Stimulated activated CD4-positive, alpha-beta T cell treated with anti-CD3 and anti-CD28 coated beads, TNF-alpha, amount 100 ng/mL, for 4 hours (primary cell): ENCODE measurements around the gene CYTH3.

Source experiments
- DNase-seq, 3 experiments: peaks; one replicate each; pipeline ENCODE4 v3.0.0-alpha.2; 2020; ENCODE audit warnings: low read depth in 3 of 3

Gene CYTH3

DNA sequence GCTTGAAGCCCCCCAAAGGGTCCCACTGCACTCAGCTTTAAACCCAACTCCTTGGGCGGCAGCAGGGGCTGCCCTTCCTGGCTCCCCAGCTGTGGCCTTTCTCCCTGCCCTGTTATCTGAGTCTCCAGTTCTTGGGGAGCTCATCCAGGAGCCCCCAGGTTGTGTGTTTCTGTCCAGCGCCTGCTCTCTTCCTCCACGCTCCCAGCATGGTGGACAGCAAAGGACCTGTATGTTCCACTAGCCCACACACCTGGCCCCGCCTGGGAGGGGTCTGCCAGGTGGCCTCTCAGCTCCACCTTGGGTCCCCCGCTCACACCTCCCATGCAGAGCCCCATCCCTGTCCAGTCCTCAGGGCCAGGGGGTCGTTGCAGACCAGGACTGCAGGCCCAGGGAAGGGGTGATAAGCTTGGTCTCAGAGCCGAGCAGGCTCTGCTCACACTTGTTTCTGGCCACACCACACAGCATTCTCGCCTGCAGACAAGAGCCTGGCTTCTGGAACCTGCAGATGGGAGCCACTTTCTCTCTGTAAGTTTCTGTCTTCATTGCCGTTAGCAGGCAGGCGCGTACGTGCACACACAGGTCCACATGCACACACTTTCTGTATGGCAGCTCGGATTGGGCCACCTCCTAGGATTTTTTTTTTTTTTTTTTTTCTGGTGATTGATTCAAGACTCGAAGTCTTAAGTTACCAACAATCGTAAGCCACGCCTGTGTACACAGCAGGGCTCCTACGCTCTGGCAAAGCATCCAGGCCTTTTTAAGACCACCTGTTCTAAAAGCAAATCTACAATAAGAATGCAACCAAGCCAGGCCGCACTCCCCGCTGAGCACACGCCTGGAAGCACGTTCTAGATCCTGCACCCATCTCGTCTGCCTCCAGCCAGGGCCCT is 104.6 kb downstream of the CYTH3 start:
- no peak for DNase-seq

DNA sequence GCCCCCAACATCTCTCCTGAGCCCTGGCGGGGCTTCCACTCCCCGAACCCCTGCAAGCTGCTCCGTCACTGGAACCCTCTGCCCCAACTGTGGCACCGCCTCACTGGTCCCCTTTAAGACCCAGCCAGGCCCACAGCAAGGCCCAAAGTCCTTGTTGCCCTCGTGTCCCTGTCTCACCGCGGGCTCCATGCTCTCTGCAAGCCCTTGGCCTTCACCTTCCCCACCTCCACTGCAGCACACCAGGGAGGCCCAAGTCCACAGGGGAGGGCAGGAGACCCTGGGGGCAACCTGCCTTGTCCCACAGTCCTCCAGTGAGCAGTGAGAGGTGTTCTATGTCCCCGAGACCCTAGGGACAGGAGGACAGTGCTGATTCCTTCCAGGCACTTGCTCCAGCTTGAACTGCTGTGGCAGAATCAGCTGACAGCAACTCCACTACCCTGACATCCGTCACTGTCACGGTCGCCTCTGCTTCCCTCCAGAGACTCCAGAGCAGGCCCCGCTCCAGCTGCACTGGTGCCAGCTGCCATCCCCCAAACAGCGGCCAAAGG is 105.3 kb downstream of the CYTH3 start:
- no peak for DNase-seq

DNA sequence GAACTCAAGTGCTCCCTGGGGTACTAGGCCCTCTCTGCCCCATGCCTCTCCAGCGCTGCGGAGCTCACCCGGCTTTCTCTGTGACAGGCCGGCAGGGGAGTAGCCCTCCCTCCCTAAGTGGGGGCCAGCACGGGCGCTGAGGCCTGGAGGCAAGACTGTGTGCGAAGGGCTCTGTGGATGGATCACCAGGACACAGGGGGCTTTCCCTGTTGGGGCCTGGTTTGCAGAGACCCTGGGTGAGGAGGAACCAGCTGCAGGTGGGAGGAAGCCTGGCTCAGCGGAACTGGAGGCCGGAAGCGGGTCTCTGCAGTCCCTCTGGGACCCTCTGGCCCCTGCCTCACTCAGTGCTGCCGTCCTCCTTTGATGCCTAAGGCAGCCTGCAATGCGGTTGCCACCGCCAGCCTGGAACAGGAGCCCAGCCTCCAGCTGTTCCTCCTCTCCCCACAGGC is 106.0 kb downstream of the CYTH3 start:
- no peak for DNase-seq

DNA sequence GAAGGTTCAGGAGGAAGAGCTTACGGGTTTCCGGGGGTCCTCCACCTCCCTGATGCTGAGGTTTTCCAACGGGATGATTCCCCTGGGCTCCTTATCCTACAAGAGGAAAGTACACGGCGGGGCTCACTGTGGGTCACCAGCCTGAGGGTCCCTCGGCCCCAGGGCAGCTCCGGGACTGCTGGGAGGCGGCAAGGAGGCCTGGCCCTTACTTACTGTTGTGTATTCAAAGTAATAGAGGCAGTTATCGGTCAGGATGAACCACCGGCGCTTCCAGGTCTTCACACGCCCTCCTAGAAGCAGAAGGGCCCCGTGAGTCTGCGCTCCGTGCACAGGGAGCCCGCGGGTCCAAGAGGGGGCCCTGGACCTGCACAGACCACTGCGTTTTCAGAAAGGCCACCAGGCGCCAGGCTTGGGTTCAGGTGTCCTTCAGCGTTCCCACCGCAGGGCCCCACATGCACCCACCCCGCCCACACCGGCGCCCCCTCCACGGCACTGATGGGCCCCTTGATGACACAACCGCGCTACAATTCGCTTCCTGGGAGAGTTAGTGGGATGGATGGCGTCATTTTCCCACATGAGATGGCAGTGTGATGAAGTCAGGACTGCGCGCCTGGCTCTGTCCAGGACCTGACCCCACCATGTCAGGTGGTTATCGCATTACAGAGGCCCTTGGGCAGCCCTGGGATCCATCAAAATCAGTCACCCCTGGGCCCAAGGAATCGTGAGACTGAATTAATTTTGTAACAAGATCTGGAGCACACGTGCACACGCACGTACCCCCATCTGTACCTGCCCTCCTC is 106.7 kb downstream of the CYTH3 start:
- no peak for DNase-seq

DNA sequence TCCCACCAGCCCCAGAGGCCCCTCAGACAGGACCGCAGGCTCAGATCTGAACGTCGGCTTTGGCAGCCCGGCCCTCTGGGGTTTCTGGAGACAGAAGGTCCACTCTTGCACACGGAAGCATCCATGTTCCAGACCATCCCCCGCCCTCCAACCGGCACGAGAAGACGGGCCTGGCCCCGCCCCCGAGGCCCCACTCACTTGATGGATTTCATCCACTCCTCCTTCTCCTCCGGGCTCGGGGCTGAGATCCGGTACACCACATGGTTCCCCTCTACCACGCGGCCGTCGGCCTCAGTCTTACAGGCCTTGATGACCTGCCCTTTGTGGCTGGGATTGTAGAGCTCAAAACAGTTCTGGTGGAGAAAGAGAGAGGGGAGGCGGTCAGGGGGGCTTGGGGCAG is 107.3 kb downstream of the CYTH3 start:
- DNase-seq, result no peak

DNA sequence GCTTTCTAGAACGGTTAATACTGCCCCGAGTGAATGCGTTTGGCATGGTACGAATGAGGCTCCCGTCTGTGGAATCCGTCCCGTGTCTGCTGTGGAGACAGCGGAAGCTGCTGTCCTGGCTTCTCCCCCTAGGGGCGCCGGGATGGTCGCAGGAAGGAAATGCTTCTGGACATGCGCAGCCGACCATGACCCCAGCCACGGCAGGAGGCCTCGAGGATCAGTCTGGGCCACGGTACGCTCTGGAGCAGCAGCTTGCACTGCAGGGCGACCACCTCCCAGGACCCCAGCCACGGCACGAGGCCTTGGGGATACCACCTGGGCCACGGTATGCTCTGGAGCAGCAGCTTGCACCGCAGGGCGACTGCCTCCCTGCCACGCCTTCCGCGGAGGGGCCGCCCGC is 107.9 kb downstream of the CYTH3 start:
- DNase-seq, result no peak

DNA sequence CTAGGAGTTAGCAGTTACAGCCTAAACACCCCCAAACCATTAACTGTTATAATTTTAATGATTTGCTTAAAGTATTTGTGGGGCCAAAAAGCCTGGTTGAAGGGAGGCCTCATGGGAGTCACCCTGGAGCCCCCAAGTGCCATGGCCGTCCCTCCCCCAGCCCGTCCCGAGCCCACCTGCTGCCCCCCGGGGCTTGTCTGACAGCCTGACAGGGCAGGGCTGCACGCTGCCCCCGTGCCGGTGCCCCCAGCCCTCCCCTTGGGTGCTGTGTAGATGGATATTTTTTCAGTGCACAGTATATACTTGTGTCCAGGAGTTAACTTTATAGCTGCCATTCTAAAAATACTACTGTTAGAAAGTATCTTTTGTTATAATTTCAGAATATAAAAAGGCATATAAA is 108.4 kb downstream of the CYTH3 start:
- DNase-seq, result no peak

DNA sequence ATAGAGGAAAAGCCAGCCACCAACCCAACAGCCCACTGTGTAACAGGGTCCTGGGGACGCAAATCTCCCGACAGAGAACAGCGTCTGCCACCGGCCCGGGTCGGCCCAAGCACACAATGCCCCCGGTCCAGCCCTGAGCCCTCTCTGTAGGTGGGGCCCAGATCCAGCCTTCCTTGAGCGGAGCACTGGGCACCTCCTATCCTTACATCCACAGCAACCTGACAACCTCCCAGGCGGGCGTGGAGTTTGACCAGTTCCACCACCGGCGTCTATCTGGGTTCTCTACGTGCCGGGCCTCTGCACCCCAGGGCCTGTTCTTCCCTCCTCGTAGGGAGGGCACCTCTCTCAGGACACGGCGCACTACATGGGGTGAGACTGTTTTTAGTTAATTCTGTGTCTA is 109.0 kb downstream of the CYTH3 start:
- no peak for DNase-seq

DNA sequence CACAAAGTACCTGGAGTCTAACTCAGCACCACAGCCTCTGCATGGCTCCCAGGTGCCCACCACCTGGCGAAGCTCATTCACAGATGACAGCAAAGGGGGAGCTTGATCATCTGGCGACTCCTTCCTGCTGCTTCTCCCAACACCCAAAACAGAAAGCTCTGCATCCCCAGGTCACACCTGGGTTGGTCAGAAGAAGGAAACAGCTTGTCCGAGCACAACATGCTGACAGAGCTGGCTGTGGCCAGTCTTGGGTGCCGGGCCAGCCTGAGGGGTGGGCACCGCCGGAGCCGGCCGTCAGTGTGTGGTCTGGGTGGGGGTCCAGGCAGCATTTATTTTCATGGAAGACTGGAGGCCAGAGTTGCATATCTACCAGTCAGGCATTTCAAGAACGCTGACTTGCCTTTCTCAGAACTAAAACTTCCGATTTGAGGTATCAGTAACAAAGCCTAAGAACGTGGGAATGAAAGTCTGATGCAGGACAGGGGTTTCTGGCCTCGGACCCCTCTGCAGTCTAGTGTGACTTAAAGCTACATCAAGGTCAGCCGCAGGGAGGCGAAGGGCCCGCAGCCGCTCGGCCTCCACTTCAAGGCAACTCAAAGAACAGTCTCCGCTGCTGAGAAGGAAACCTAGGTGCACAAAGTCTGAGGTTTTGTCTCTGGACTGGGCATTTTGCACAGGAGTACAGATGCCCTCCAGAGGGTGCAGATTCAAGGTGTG is 109.6 kb downstream of the CYTH3 start:
- DNase-seq, result no peak

DNA sequence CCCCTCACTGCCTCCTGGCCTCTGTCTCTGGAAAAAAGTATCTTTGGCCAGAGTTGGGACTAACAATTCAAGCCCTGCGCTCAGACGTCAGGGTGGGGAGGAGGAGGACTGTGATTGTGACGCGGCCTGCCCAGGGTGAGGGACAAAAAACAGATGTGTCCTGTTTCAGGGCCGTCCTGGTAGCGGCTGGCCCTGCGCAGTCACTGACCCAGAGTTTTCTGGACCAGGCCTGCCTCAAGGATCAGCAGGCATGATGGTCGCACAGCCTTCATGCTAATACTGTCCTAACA is 110.1 kb downstream of the CYTH3 start:
- no peak for DNase-seq

DNA sequence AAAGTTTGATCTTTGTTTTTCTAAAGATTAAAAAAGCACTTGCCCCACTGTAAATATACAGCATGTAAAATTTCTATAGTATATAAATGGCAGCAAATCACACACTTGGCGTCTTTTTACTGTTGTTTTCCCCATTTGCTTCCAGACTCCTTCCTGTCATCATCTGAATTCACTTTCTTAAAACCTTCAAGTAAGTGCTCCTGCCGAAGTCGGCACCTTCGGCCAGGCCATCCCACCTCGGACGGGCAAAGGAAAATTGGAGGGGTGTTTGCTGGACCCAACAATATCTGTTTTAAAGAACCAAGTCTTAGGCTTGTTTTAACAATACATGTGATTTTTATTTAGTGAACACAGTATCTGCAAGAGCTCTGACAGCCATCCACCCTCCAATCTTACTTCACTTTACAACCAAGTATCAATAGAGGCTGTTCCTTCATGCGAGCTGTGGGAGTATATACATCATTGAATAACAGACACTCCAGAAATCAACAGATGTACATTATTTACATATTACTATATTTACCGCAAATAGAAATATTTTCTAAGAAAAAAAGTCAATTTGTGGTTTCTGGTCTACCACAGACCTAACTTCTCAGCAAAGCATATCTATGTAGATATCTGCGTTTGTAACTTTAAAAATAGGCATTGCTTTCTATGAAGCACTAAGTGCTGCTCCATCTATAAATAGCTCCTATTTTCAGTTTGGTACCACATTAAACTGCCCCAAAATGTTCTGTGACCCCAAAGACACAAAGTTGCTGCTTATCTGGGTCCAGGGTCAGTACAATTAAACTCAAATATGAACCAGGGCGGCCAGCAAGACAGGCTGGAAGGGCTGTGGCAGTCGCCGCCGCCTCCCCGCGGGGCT is 110.7 kb downstream of the CYTH3 start:
- DNase-seq, result no peak

DNA sequence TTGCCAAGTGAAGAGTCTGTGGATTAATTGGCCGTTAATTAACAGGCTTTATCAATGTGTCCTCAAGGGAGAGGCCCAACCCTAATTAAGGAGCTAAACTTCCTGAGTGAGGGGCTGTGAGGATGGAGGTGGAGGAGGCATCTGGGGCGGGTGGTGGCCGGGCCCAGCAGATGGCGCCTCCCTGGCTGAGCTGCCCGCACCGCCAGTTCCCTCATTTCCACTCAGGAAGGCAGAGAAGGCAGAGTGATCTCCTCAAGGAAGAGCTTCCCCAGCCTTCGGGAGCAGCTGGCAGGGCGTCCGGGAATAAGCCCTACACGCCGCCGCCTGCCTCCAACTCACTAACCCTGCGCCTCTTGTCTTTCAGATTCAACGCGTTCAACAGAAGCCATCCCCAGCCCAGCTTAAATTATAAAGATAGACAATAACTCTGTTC is 112.2 kb downstream of the CYTH3 start:
- no peak for DNase-seq

DNA sequence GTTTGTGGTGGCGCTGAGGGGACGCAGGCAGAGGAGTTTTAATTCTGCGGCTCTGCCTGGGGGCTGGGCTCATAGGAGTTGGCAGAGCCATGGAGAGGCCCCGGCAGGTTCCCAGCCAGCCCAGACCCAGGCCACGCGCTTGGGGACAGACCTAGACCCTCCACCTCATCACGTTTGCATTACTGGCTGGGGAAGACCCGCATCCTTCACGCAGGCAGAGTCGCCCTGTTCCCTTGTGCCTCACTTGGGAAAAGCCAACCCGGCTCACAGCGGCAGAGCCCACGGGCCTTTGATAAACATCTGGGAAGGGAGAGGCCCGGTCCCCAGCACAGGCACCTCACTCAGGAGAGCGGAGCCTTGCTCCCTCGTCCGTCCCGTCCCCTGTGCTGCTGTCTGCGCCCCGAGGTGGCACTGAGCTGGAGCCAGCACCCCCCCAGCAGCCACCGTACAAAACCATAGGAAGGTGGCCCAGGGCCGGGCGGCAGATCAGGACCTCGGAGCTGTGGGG is 112.8 kb downstream of the CYTH3 start:
- DNase-seq, result no peak

DNA sequence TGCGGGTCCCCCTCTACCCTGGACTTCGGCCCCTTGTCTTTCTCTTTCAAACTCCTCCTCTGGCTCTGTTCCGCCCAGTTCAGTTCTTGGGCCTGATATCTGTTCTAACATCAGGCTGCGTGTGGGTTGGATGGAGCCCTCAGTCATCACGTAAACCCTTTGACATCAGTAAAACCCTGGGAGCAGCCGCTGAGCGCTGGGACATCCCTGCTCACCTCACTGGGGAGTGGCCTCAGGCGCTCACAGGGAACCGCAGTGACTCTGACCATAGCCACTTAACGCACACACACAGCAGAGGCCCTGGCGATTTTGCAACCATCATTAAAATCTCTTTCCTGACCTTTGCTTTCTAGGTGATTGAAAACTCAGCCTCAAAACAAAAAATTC is 113.3 kb downstream of the CYTH3 start:
- no peak for DNase-seq

DNA sequence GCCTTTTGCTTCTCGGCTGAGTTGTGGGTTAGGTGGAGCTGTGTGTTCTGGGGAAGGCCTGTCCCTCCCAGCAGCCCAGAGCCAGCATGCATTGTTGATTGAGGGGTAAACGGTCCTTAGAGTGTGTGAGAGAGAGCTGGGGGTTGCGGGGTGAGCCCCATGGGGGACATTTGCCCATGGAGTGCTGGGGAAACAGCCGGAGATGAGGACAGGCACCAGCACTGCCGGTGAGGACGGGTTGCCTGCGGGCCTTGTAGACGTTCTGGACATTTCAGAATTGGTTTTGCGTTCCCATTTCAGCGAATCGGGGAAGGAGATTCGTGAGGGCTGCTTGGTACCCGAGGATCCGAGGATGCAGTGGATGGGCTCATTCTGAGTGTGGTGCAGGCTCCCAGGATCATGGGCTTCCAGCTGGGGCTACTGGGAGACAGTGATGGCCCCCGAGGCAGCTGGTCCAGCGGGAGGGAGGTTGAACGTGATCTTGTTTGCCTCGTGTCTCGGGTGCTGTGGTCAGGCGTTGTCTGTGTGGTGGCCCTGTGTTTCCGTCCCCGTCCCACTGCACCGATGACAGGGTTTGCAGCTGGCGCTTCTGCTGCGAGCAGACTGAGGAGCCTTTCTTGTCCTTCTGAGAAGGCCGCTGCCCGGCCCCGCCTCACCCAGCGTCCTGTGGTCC is 113.9 kb downstream of the CYTH3 start:
- no peak for DNase-seq

DNA sequence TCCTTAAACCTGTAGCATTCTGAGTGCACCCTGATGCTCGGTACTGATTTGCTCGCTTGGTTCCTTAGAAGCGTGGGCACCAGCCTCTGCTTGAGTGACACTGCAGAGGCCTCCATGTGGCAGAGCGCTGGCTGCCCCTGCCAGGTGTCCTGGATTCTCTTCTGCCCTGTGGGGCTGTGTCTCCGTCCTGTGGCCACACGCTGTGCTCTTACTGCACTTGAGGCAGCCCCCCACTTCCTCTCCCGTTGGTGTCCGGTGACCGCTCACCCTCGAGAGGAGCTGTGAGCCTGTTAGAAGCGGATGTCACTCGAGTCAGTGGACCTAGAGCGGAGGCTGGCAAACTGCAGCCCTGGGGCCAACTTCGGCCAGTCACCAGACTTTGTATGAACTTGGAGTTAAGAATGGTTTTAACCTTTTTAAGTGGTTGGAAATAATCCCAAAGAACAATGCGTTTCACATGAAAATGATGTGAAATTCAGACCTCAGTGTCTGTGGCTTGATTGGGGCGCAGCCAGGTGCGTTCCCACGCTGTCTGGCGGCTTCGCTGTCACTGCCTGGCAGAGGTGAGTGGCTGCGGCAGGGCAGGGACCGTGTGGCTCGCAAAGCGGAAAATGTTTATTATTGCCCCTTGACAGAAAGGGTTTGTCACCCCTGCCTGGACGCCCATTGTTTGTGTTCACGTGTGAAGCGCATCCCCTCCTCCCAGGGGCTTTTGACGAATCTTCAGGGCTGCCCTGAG is 114.6 kb downstream of the CYTH3 start:
- no peak for DNase-seq

DNA sequence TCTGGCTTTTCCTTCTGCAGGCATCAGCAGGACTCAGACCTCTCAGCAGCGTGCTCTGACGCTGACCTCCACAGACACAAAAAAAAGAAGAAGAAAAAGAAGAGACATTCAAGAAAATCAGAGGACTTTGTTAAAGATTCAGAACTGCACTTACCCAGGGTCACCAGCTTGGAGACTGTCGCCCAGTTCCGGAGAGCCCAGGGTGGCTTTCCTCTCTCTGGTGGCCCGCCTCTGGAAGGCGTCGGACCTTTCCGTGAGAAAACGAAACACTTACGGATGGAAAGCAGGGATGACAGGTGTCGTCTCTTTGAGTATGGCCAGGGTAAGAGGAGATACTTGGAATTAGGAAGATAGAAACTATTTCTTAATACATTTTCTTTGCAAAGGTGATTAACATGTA is 115.7 kb downstream of the CYTH3 start:
- no peak for DNase-seq

DNA sequence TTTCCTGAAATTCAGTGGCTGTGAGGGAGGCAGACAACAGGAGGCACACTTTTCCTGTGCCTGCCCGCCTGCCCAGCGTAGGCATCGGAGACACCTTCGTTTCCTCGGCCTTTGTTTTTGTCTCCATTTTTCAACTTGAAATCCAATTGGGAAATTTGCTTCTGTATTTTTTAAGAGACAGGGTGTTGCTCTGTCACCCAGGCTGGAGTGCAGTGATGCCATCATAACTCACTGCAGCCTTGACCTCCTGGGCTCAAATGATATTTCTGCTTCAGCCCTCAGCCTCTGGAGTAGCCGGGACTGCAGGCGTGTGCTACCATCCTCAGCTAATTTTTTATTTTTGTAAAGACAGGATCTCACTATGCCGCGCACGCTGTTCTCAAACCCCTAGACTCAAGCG is 116.8 kb downstream of the CYTH3 start:
- no peak for DNase-seq

DNA sequence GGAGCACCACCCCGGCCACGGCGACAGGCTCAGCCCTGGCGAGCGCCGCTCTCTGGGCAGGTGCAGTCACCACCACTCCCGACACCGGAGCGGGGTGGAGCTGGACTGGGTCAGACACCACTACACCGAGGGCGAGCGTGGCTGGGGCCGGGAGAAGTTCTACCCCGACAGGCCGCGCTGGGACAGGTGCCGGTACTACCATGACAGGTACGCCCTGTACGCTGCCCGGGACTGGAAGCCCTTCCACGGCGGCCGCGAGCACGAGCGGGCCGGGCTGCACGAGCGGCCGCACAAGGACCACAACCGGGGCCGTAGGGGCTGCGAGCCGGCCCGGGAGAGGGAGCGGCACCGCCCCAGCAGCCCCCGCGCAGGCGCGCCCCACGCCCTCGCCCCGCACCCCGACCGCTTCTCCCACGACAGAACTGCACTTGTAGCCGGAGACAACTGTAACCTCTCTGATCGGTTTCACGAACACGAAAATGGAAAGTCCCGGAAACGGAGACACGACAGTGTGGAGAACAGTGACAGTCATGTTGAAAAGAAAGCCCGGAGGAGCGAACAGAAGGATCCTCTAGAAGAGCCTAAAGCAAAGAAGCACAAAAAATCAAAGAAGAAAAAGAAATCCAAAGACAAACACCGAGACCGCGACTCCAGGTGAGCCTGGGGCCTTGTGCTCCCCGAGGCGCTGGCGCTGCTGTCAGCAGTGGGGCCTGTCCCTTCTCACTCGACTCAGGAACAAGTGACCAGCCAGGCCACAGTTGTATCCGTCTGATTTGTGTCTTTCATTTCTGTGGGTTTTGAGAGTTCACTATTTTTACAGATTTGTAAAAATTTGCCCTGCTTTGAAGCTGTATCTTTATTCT is 117.7 kb downstream of the CYTH3 start:
- no peak for DNase-seq
